Nephron (organoid): ENCODE data around the gene ABHD15.

Experiments used
- H3K27ac Mint-ChIP-seq, 3 experiments: 2 replicates each; pipeline ENCODE4 v1.8.0; 2020; ENCODE audit warnings: mixed read lengths in 3 of 3, mild to moderate bottlenecking in 2 of 3, moderate library complexity in 1 of 3
- H3K27me3 Mint-ChIP-seq: 2 replicates; pipeline ENCODE4 v1.8.0; 2021; ENCODE audit warnings: low read depth, mild to moderate bottlenecking, moderate library complexity, mixed read lengths
- H3K36me3 Mint-ChIP-seq: 2 replicates; pipeline ENCODE4 v1.8.0; 2020; ENCODE audit warnings: low read depth, mixed read lengths
- H3K4me1 Mint-ChIP-seq: 2 replicates; pipeline ENCODE4 v1.8.0; 2020; ENCODE audit warnings: mixed read lengths
- H3K4me3 Mint-ChIP-seq, 3 experiments: 2 replicates each; pipeline ENCODE4 v1.8.0; 2020; ENCODE audit warnings: mild to moderate bottlenecking in 3 of 3, mixed read lengths in 3 of 3, moderate library complexity in 2 of 3
- H3K9me3 Mint-ChIP-seq: 2 replicates; pipeline ENCODE4 v1.8.0; 2020; ENCODE audit warnings: mixed read lengths
- CTCF ChIP-seq, 3 experiments: fragments of 200-600 bp; sonication (generic); IDR thresholded peaks; one replicate each; pipeline ENCODE4 v1.5.0; 2021; ENCODE audit warnings: antibody characterized with exemption in 3 of 3; ENCODE audit not compliant: unreplicated experiment in 3 of 3

The ABHD15 gene

GRCh38 chr17:29588562-29589411 lies 21.9 kb upstream of the ABHD15 start:
- no peaks in the 10 kb centered on the region for H3K36me3 Mint-ChIP-seq

DNA sequence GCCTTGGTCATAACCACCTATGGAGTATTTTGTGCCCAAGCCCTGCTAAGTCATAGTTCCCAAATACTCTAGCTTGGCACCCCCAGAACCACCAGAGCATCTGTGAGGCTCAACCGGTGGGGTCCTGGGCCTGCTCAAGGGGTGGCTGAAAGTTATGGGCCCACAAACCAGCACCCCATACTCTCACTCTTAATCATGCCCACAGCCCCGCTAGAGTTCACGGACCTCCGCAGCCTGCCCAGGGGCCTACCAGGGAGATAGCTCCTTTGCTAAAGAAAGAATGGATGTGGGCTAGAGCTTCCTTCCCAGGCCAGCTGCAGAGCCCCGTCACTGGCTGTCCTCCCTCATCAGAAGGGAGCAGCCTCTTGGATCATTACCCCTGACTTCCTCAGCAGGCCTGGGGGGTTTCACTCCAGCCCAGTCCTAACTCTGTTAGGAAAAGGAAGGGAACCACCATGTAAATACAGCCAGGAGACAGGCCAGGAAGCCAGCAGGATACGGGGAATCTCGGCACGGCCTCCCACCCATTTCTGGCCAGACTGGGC lies 21.3 kb upstream of the ABHD15 start:
- Mint-ChIP-seq H3K4me1 (peaks cover 53% of the 10 kb centered on the region), H3K36me3 (no peaks in the 10 kb centered on the region), H3K27ac (peak overlapping the region; percentile 65 to 84 (median 69)), H3K9me3 (no peaks in the 10 kb centered on the region), H3K4me3 (peak overlapping the region; percentile 88 to 95 (median 95)), H3K27me3 (no peaks in the 10 kb centered on the region)
- TF ChIP-seq CTCF (IDR thresholded peaks at IDR 0.05; ENCODE audit: unreplicated experiment in 3 of 3), result no peak

More at GRCh38 chr17:29588562-29589411, 21.9 kb upstream of the ABHD15 start:
- no peak for TF ChIP-seq CTCF (IDR thresholded peaks at IDR 0.05; ENCODE audit: unreplicated experiment in 3 of 3)
- Mint-ChIP-seq H3K4me1 (peaks cover 53% of the 10 kb centered on the region), H3K9me3 (no peaks in the 10 kb centered on the region), H3K4me3 (peak overlapping the region; percentile 88 to 95 (median 95)), H3K27ac (peak overlapping the region; percentile 65 to 84 (median 69)), H3K27me3 (no peaks in the 10 kb centered on the region)

DNA sequence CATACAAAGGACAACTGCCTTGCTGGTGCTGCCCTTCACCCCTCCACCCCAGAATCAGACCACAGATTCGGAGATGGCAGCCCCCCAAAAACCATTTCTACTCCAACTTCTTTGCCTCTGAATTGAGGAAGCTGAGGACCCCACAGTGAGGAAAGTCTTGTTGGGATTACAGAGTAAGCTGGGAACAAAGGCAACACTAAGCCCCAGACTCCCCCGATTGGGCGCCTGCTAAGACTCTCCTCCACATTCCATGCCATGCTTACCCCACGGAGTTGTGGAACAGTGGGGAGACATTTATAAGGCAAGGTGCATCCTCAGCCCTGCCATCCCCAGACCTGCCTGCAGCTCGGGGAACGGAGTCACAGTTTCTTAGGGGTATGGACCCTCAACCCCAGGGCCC lies 20.8 kb upstream of the ABHD15 start:
- Mint-ChIP-seq H3K36me3 (no peaks in the 10 kb centered on the region), H3K4me1 (peaks cover 53% of the 10 kb centered on the region), H3K9me3 (no peaks in the 10 kb centered on the region), H3K27ac (no peak overlapping the region), H3K4me3 (peak overlapping the region; percentile 88 to 95 (median 95)), H3K27me3 (no peaks in the 10 kb centered on the region)
- TF ChIP-seq CTCF (IDR thresholded peaks at IDR 0.05; ENCODE audit: unreplicated experiment in 3 of 3), result no peak

GRCh38 chr17:29586676-29587469 lies 20.0 kb upstream of the ABHD15 start:
- H3K27me3 Mint-ChIP-seq, result no peaks in the 10 kb centered on the region
- peaks cover 4% of the 10 kb centered on the region for H3K36me3 Mint-ChIP-seq
- peak overlapping the region; percentile 88 to 95 (median 95) for H3K4me3 Mint-ChIP-seq
- TF ChIP-seq CTCF (IDR thresholded peaks at IDR 0.05; ENCODE audit: unreplicated experiment in 3 of 3), result no peak
- H3K27ac Mint-ChIP-seq, result no peak overlapping the region
- no peaks in the 10 kb centered on the region for H3K9me3 Mint-ChIP-seq
- H3K4me1 Mint-ChIP-seq, result peaks cover 45% of the 10 kb centered on the region

DNA sequence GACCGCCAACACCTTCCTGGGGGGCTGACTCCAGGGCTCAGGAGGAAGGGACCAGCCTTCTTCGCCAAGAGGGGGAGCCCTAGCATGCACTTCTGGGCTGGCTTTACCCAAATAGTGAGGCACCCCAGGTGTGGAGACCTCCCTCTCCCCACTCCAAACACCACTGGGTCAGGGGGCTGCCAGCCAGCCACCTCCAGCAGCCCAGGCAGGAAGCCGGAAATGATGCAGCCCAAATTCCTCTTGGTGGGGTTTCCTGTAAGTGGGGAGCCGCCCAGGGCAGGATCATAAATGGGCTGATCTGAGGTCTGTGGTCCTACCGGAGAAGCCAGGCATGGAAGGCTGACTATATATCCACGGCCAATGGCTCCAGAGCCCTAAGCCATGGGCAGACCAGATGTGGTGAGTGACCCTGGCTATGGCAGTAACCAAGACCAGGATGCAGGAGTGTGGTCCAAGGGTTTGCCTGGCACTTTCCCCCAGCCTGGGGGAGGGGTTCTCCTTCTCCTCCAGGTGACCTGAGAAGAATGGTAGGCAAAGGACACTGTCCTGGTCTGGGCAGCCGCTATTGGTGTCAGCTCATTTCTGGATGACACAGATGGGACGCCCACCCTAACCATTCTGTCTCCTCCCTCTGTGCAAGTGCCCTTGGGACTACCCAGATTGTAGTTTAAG lies 18.4 kb upstream of the ABHD15 start:
- H3K9me3 Mint-ChIP-seq, result no peaks in the 10 kb centered on the region
- TF ChIP-seq CTCF (IDR thresholded peaks at IDR 0.05; ENCODE audit: unreplicated experiment in 3 of 3), result peak in 1 of 3 experiments; percentile 9
- no peaks in the 10 kb centered on the region for H3K27me3 Mint-ChIP-seq
- no peak overlapping the region for H3K27ac Mint-ChIP-seq
- H3K36me3 Mint-ChIP-seq, result peaks cover 7% of the 10 kb centered on the region
- H3K4me1 Mint-ChIP-seq, result peaks cover 34% of the 10 kb centered on the region
- H3K4me3 Mint-ChIP-seq, result no peak overlapping the region
